ENCODE results near the gene TLL2.

TLL2 gene

GRCh38 chr10:96502561-96503282 lies 11.0 kb downstream of the TLL2 start:
- in situ Hi-C loops (cut with HindIII; ENCODE audit: low pct_ligation_motif_present, low sequenced_read_pairs) = no loop called here
- Histone ChIP-seq H3K27me3 (replicated peaks) (no peaks in the 10 kb centered on the region), H3K4me3 (ENCODE audit: low read depth, low read length) (no peak overlapping the region), H3K36me3 (replicated peaks) (no peaks in the 10 kb centered on the region), H3K27ac (no peak overlapping the region)
- DNase-seq = no peak
- TF ChIP-seq CTCF (IDR thresholded peaks at IDR 0.05; ENCODE audit: low read depth, low read length, missing control alignments) = no peak

- in situ Hi-C loops (cut with HindIII; ENCODE audit: low pct_ligation_motif_present, low sequenced_read_pairs) = no loop called here
- Histone ChIP-seq H3K27ac (no peak overlapping the region), H3K4me3 (ENCODE audit: low read depth, low read length) (no peak overlapping the region), H3K36me3 (replicated peaks) (no peaks in the 10 kb centered on the region), H3K27me3 (replicated peaks) (no peaks in the 10 kb centered on the region)
- DNase-seq = no peak
- no peak for TF ChIP-seq CTCF (IDR thresholded peaks at IDR 0.05; ENCODE audit: low read depth, low read length, missing control alignments)
Measured at GRCh38 chr10:96501985-96502384, 11.7 kb downstream of the TLL2 start.

- no peak for TF ChIP-seq CTCF (IDR thresholded peaks at IDR 0.05; ENCODE audit: low read depth, low read length, missing control alignments)
- DNase-seq = no peak
- Histone ChIP-seq H3K36me3 (replicated peaks) (no peaks in the 10 kb centered on the region), H3K27me3 (replicated peaks) (no peaks in the 10 kb centered on the region), H3K4me3 (ENCODE audit: low read depth, low read length) (no peak overlapping the region), H3K27ac (no peak overlapping the region)
- in situ Hi-C loops (cut with HindIII; ENCODE audit: low pct_ligation_motif_present, low sequenced_read_pairs) = no loop called here
Measured at GRCh38 chr10:96500519-96500918, 13.2 kb downstream of the TLL2 start.

- Histone ChIP-seq H3K27ac (no peak overlapping the region), H3K27me3 (replicated peaks) (no peaks in the 10 kb centered on the region), H3K4me3 (ENCODE audit: low read depth, low read length) (no peak overlapping the region), H3K36me3 (replicated peaks) (no peaks in the 10 kb centered on the region)
- TF ChIP-seq CTCF (IDR thresholded peaks at IDR 0.05; ENCODE audit: low read depth, low read length, missing control alignments) = no peak
- in situ Hi-C loops (cut with HindIII; ENCODE audit: low pct_ligation_motif_present, low sequenced_read_pairs) = no loop called here
- DNase-seq = no peak
Measured at GRCh38 chr10:96500050-96500449, 13.7 kb downstream of the TLL2 start.

- Histone ChIP-seq H3K36me3 (replicated peaks) (no peaks in the 10 kb centered on the region), H3K4me3 (ENCODE audit: low read depth, low read length) (no peak overlapping the region), H3K27ac (no peak overlapping the region), H3K27me3 (replicated peaks) (no peaks in the 10 kb centered on the region)
- DNase-seq = no peak
- in situ Hi-C loops (cut with HindIII; ENCODE audit: low pct_ligation_motif_present, low sequenced_read_pairs) = no loop called here
- TF ChIP-seq CTCF (IDR thresholded peaks at IDR 0.05; ENCODE audit: low read depth, low read length, missing control alignments) = no peak
Measured at GRCh38 chr10:96497391-96497790, 16.3 kb downstream of the TLL2 start.
